ENCODE data around the gene UHMK1.
"Not testable (repeated sequence)": the region's sequence is repeated elsewhere in the genome, so short reads cannot be mapped to it uniquely, and the experiment has no call there.

UHMK1 gene

DNA sequence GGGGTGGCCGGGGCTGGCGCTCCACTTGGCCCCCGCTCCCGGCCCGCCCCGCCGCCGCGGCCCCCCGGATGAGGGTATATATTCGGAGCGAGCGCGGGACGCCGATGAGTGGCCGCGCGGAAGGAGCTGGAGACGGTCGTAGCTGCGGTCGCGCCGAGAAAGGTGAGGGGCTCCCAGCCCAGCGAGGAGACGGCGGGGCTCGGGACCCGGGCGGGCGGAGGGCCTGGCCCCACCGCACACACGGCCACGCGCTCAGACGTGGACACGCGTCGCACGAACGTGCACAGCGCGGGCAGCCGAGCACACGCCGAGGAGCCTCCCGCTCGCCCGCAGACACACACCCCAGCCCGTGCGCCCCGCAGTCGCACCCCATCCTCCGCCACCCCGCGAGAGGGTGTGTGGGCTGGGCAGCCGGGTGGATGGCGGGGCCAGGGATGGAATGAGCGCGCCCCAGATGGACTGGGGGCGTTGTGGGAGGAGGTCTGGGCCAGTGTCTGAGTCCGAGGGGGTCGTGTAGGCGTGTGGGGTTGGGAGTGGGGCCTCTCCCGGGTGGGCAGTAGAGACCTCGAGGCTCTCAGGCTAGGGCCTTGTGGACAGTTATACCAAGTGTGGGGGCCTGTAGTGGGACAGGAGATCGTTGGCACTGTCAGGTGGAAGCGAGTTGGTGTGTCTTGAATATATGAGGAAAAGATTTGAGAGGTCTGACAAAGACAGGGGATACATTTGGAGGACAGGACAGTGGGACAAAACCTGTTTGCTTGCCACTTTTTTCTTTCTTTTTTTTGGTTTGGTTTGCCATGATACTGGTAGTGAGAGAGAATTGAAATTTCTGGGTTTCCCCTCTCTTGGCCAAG is 64.2 kb downstream of the UHMK1 start, which contains the start of gene UAP1:
TSS of gene UAP1 (plus strand) at position 107 of the 854 bp plus-strand sequence. CDS start 4,347 bp downstream, outside the sequence.
- peak within 1 kb of the TSS; percentile 76 for H3K4me3 ChIP-seq (ENCODE audit: insufficient read depth, low read depth, low read length)
- no peaks in the 10 kb centered on the region for H3K4me1 ChIP-seq (ENCODE audit: control insufficient read depth, insufficient read depth, low read length)
- no peaks in the 10 kb centered on the region for H3K36me3 ChIP-seq (ENCODE audit: control insufficient read depth, insufficient read depth, low read length)
- H3K27ac ChIP-seq (ENCODE audit: insufficient read depth, low read depth, low read length, poor library complexity, severe bottlenecking): peak within 1 kb of the TSS; percentile 8
- WGBS, 2 experiments: 2% methylated on average over 69 of the region's 69 CpGs
- no peaks in the 10 kb centered on the region for H3K9me3 ChIP-seq (ENCODE audit: control insufficient read depth, low read length)
- H3K27me3 ChIP-seq (ENCODE audit: control insufficient read depth, insufficient read depth, low read length, poor library complexity, severe bottlenecking): peaks cover 6% of the 10 kb centered on the region

GRCh38 chr1:162562470-162562828 is 64.8 kb downstream of the UHMK1 start:
- Histone ChIP-seq H3K27ac (ENCODE audit: insufficient read depth, low read depth, low read length, poor library complexity, severe bottlenecking) (no peak overlapping the region), H3K4me1 (ENCODE audit: control insufficient read depth, insufficient read depth, low read length) (no peaks in the 10 kb centered on the region)
- 85 to 89% methylated on average over 5 of the region's 5 CpGs for WGBS, 2 experiments

DNA sequence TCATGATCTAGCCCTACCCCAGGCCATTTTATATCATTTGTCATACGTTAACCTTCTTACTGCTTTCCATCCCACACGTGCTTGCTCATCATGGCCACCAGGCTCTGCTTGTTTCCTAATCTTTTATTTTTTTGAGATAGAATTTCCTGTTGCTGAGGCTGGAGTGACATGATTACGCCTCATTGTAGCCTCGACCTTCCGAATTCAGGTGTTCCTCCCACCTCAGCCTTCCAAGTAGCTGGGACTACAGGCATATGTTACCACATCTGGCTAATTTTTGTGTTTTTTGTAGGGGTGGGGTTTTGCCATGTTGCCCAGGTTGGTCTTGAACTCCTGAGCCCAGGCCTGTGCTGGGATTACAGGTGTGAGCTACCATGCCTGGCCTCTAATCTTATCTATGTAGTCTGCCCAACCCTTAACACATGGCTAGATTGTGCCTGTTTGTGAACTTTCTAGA is 67.2 kb downstream of the UHMK1 start:
- no peaks in the 10 kb centered on the region for H3K36me3 ChIP-seq (ENCODE audit: control insufficient read depth, insufficient read depth, low read length)
- H3K27me3 ChIP-seq (ENCODE audit: control insufficient read depth, insufficient read depth, low read length, poor library complexity, severe bottlenecking): peaks cover 6% of the 10 kb centered on the region
- 85 to 89% methylated on average over 5 of the region's 5 CpGs for WGBS, 2 experiments
- H3K4me3 ChIP-seq (ENCODE audit: insufficient read depth, low read depth, low read length): no peak overlapping the region
- no peak overlapping the region for H3K27ac ChIP-seq (ENCODE audit: insufficient read depth, low read depth, low read length, poor library complexity, severe bottlenecking)
- no peaks in the 10 kb centered on the region for H3K9me3 ChIP-seq (ENCODE audit: control insufficient read depth, low read length)
- no peaks in the 10 kb centered on the region for H3K4me1 ChIP-seq (ENCODE audit: control insufficient read depth, insufficient read depth, low read length)

More at GRCh38 chr1:162562470-162562828, 64.8 kb downstream of the UHMK1 start:
- H3K4me3 ChIP-seq (ENCODE audit: insufficient read depth, low read depth, low read length): peak overlapping the region; percentile 76
- H3K36me3 ChIP-seq (ENCODE audit: control insufficient read depth, insufficient read depth, low read length): no peaks in the 10 kb centered on the region
- no peaks in the 10 kb centered on the region for H3K9me3 ChIP-seq (ENCODE audit: control insufficient read depth, low read length)
- peaks cover 6% of the 10 kb centered on the region for H3K27me3 ChIP-seq (ENCODE audit: control insufficient read depth, insufficient read depth, low read length, poor library complexity, severe bottlenecking)

- Histone ChIP-seq H3K4me1 (ENCODE audit: control insufficient read depth, insufficient read depth, low read length) (no peaks in the 10 kb centered on the region), H3K4me3 (ENCODE audit: insufficient read depth, low read depth, low read length) (no peak overlapping the region), H3K27me3 (ENCODE audit: control insufficient read depth, insufficient read depth, low read length, poor library complexity, severe bottlenecking) (peaks cover 6% of the 10 kb centered on the region), H3K9me3 (ENCODE audit: control insufficient read depth, low read length) (no peaks in the 10 kb centered on the region), H3K27ac (ENCODE audit: insufficient read depth, low read depth, low read length, poor library complexity, severe bottlenecking) (no peak overlapping the region), H3K36me3 (ENCODE audit: control insufficient read depth, insufficient read depth, low read length) (no peaks in the 10 kb centered on the region)
These were observed 67.8 kb downstream of the UHMK1 start for GRCh38 chr1:162565460-162565859.

DNA sequence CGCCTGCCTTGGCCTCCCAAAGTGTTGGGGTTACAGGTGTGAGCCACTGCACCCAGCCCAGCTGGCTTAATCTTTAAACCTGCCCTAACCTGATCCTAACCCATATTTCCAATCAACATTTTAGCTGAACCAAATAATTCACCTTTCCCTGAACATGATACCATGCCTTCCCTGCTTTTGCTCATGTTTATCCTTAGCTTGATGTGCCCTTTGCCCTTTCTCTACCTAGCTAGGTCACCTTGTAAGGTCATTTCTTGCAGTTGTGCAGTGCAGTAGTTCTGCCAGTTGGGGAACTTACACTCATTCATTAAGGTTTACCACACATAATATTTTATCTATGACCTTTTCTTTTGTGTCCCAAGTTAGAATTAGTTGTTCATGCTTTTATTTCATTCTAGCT is 69.3 kb downstream of the UHMK1 start:
- Histone ChIP-seq H3K36me3 (ENCODE audit: control insufficient read depth, insufficient read depth, low read length) (no peaks in the 10 kb centered on the region), H3K4me3 (ENCODE audit: insufficient read depth, low read depth, low read length) (no peak overlapping the region), H3K4me1 (ENCODE audit: control insufficient read depth, insufficient read depth, low read length) (no peaks in the 10 kb centered on the region), H3K9me3 (ENCODE audit: control insufficient read depth, low read length) (no peaks in the 10 kb centered on the region), H3K27ac (ENCODE audit: insufficient read depth, low read depth, low read length, poor library complexity, severe bottlenecking) (no peak overlapping the region), H3K27me3 (ENCODE audit: control insufficient read depth, insufficient read depth, low read length, poor library complexity, severe bottlenecking) (peaks cover 5% of the 10 kb centered on the region)
- WGBS, 2 experiments: 90 to 96% methylated on average over 1 of the region's 1 CpG

GRCh38 chr1:162568802-162569201 is 71.2 kb downstream of the UHMK1 start:
- Histone ChIP-seq H3K27me3 (ENCODE audit: control insufficient read depth, insufficient read depth, low read length, poor library complexity, severe bottlenecking) (no peaks in the 10 kb centered on the region), H3K27ac (ENCODE audit: insufficient read depth, low read depth, low read length, poor library complexity, severe bottlenecking) (no peak overlapping the region), H3K4me1 (ENCODE audit: control insufficient read depth, insufficient read depth, low read length) (no peaks in the 10 kb centered on the region), H3K9me3 (ENCODE audit: control insufficient read depth, low read length) (no peaks in the 10 kb centered on the region), H3K4me3 (ENCODE audit: insufficient read depth, low read depth, low read length) (no peak overlapping the region), H3K36me3 (ENCODE audit: control insufficient read depth, insufficient read depth, low read length) (no peaks in the 10 kb centered on the region)
- 92 to 94% methylated on average over 3 to 4 of the region's 4 CpGs for WGBS, 2 experiments

DNA sequence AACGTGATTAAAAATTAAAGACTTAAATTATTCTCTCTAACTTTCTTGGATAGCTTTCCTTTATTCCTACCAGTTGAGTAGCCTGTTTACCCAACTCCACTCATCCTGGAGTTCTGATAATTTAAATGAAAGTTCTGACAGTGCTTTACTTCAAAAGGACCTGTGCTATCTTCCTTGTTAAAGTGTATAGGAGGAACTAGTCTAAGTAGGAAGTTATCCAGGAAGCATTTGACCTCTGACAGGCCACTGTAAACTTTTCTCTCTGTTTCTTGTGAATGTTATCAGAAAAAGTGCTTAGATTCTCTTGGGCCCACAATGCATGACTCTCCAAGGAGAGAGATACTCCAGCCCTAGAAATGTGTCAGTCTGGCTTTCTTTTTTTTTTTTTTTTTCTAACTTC is 73.1 kb downstream of the UHMK1 start:
- Histone ChIP-seq H3K27me3 (ENCODE audit: control insufficient read depth, insufficient read depth, low read length, poor library complexity, severe bottlenecking) (no peaks in the 10 kb centered on the region), H3K27ac (ENCODE audit: insufficient read depth, low read depth, low read length, poor library complexity, severe bottlenecking) (no peak overlapping the region), H3K9me3 (ENCODE audit: control insufficient read depth, low read length) (no peaks in the 10 kb centered on the region), H3K4me3 (ENCODE audit: insufficient read depth, low read depth, low read length) (no peak overlapping the region), H3K4me1 (ENCODE audit: control insufficient read depth, insufficient read depth, low read length) (no peaks in the 10 kb centered on the region), H3K36me3 (ENCODE audit: control insufficient read depth, insufficient read depth, low read length) (no peaks in the 10 kb centered on the region)
- WGBS, 2 experiments: 100% methylated on average over 1 of the region's 1 CpG; no CpG with 5 or more reads in 1 of the 2 experiments

- H3K27me3 ChIP-seq (ENCODE audit: control insufficient read depth, insufficient read depth, low read length, poor library complexity, severe bottlenecking); H3K36me3 ChIP-seq (ENCODE audit: control insufficient read depth, insufficient read depth, low read length); H3K27ac ChIP-seq (ENCODE audit: insufficient read depth, low read depth, low read length, poor library complexity, severe bottlenecking); H3K4me1 ChIP-seq (ENCODE audit: control insufficient read depth, insufficient read depth, low read length); H3K9me3 ChIP-seq (ENCODE audit: control insufficient read depth, low read length); H3K4me3 ChIP-seq (ENCODE audit: insufficient read depth, low read depth, low read length): not testable (repeated sequence)
- 92 to 94% methylated on average over 7 of the region's 7 CpGs for WGBS, 2 experiments
These were observed 73.5 kb downstream of the UHMK1 start for GRCh38 chr1:162571121-162571520.

GRCh38 chr1:162571696-162572095 is 74.1 kb downstream of the UHMK1 start:
- Histone ChIP-seq H3K4me1 (ENCODE audit: control insufficient read depth, insufficient read depth, low read length) (no peaks in the 10 kb centered on the region), H3K27ac (ENCODE audit: insufficient read depth, low read depth, low read length, poor library complexity, severe bottlenecking) (no peak overlapping the region), H3K4me3 (ENCODE audit: insufficient read depth, low read depth, low read length) (no peak overlapping the region), H3K9me3 (ENCODE audit: control insufficient read depth, low read length) (no peaks in the 10 kb centered on the region), H3K36me3 (ENCODE audit: control insufficient read depth, insufficient read depth, low read length) (no peaks in the 10 kb centered on the region), H3K27me3 (ENCODE audit: control insufficient read depth, insufficient read depth, low read length, poor library complexity, severe bottlenecking) (no peaks in the 10 kb centered on the region)
- WGBS, 2 experiments: 100% methylated on average over 1 of the region's 1 CpG

- no peaks in the 10 kb centered on the region for H3K9me3 ChIP-seq (ENCODE audit: control insufficient read depth, low read length)
- no peaks in the 10 kb centered on the region for H3K4me1 ChIP-seq (ENCODE audit: control insufficient read depth, insufficient read depth, low read length)
- H3K4me3 ChIP-seq (ENCODE audit: insufficient read depth, low read depth, low read length): no peak overlapping the region
- H3K27ac ChIP-seq (ENCODE audit: insufficient read depth, low read depth, low read length, poor library complexity, severe bottlenecking): no peak overlapping the region
- H3K36me3 ChIP-seq (ENCODE audit: control insufficient read depth, insufficient read depth, low read length): no peaks in the 10 kb centered on the region
- 93% methylated on average over 1 of the region's 1 CpG; no CpG with 5 or more reads in 1 of the 2 experiments for WGBS, 2 experiments
- no peaks in the 10 kb centered on the region for H3K27me3 ChIP-seq (ENCODE audit: control insufficient read depth, insufficient read depth, low read length, poor library complexity, severe bottlenecking)
These were observed 75.5 kb downstream of the UHMK1 start for GRCh38 chr1:162573136-162573535.
